Measurements from ENCODE around the gene ETV5. TPM values are rescaled to one million over a fixed set of nuclear protein-coding genes. Genes with fewer than 3 reads are reported as not detected.

ETV5 gene
- total RNA-seq, 1 donor from 2014 or later: 7.0 TPM

GRCh38 chr3:186070133-186070532, 38.8 kb downstream of the ETV5 start:
- DNase-seq (ENCODE audit: low spot score) (no peak), ATAC-seq (no peak)

- no peak for ATAC-seq
- DNase-seq (ENCODE audit: low spot score): no peak
Measured at GRCh38 chr3:186069199-186069598, 39.7 kb downstream of the ETV5 start.

- DNase-seq (ENCODE audit: low spot score) (no peak), ATAC-seq (no peak)
Measured at GRCh38 chr3:186068243-186068552, 40.7 kb downstream of the ETV5 start.

GRCh38 chr3:186067360-186068242, 41.3 kb downstream of the ETV5 start:
- ATAC-seq (no peak), DNase-seq (ENCODE audit: low spot score) (no peak)

- ATAC-seq: no peak
- no peak for DNase-seq (ENCODE audit: low spot score)
Measured at GRCh38 chr3:186060222-186060621, 48.7 kb downstream of the ETV5 start.

GRCh38 chr3:186059192-186059591, 49.7 kb downstream of the ETV5 start:
- no peak for ATAC-seq
- no peak for DNase-seq (ENCODE audit: low spot score)

GRCh38 chr3:186058225-186058624, 50.7 kb downstream of the ETV5 start:
- no peak for ATAC-seq

GRCh38 chr3:186057594-186057993, 51.3 kb downstream of the ETV5 start:
- ATAC-seq (no peak), DNase-seq (ENCODE audit: low spot score) (no peak)

More at GRCh38 chr3:186058225-186058624, 50.7 kb downstream of the ETV5 start:
- no peak for DNase-seq (ENCODE audit: low spot score)

GRCh38 chr3:186054792-186055352, 54.0 kb downstream of the ETV5 start:
- ATAC-seq (no peak), DNase-seq (ENCODE audit: low spot score) (no peak)

GRCh38 chr3:186053954-186054791, 54.7 kb downstream of the ETV5 start:
- ATAC-seq (no peak), DNase-seq (ENCODE audit: low spot score) (no peak)

GRCh38 chr3:186052096-186052840, 56.6 kb downstream of the ETV5 start:
- DNase-seq (ENCODE audit: low spot score): no peak
- ATAC-seq: no peak

GRCh38 chr3:186049001-186049400, 59.9 kb downstream of the ETV5 start:
- ATAC-seq (no peak), DNase-seq (ENCODE audit: low spot score) (no peak)

- no peak for DNase-seq (ENCODE audit: low spot score)
- ATAC-seq: no peak
Measured at GRCh38 chr3:186048119-186048518, 60.8 kb downstream of the ETV5 start.

GRCh38 chr3:186046838-186047237, 62.1 kb downstream of the ETV5 start:
- ATAC-seq: no peak
- no peak for DNase-seq (ENCODE audit: low spot score)

GRCh38 chr3:186044968-186045367, 63.9 kb downstream of the ETV5 start:
- ATAC-seq (peak; percentile 11), DNase-seq (ENCODE audit: low spot score) (no peak)

GRCh38 chr3:186044427-186044826, 64.5 kb downstream of the ETV5 start:
- ATAC-seq (peak; percentile 94), DNase-seq (ENCODE audit: low spot score) (no peak)

- DNase-seq (ENCODE audit: low spot score): no peak
- no peak for ATAC-seq
Measured at GRCh38 chr3:186042521-186043202, 66.2 kb downstream of the ETV5 start.

- DNase-seq (ENCODE audit: low spot score) (no peak), ATAC-seq (no peak)
Measured at GRCh38 chr3:186042036-186042435, 66.9 kb downstream of the ETV5 start.

- ATAC-seq (no peak), DNase-seq (ENCODE audit: low spot score) (no peak)
Measured at GRCh38 chr3:186038360-186038759, 70.5 kb downstream of the ETV5 start.

- ATAC-seq (no peak), DNase-seq (ENCODE audit: low spot score) (no peak)
Measured at GRCh38 chr3:186035277-186035676, 73.6 kb downstream of the ETV5 start.

Measured in left lobe of liver (tissue), 2 donors.